PC-9 (cell line): ENCODE data around the gene PRKD1. TPM values are rescaled to one million over a fixed set of nuclear protein-coding genes. Genes with fewer than 3 reads are reported as not detected.
A peak's percentile ranks its signal among the peaks of the same experiment; 100 is the strongest.

ENCODE experiments used
- Bru-seq: library from RNA; stranded (reverse); fragments of 400-500 nt; gene quantifications from one replicate; lab custom pipeline; 2021; lab: Mats Ljungman, UMichigan
- BruChase-seq, 2 experiments: library from RNA; stranded (reverse); fragments of 400-500 nt; gene quantifications; one replicate each; lab custom pipeline; 2021; lab: Mats Ljungman, UMichigan
- BruUV-seq: library from RNA; stranded (reverse); fragments of 400-500 nt; replicated peaks from 2 replicates; lab custom pipeline; 2021; lab: Mats Ljungman, UMichigan
- CTCF ChIA-PET: fragments of 300-600 bp; sonication (Branson Sonifier 250); formaldehyde crosslinking; loops from one replicate; lab custom pipeline; 2022; ENCODE audit warnings: antibody characterized with exemption; lab: Charles Lee
- POLR2A ChIA-PET: fragments of 300-600 bp; sonication (Branson Sonifier 250); formaldehyde crosslinking; loops from one replicate; lab custom pipeline; 2022; ENCODE audit warnings: antibody characterized with exemption; ENCODE audit not compliant: unreplicated experiment; lab: Charles Lee
- DNase-seq, 2 experiments: peaks; one replicate each; pipeline versions ENCODE4 v3.0.0 to v3.0.0-alpha.2; 2015 to 2022; ENCODE audit warnings: mixed read lengths in 1 of 2
- H2AFZ ChIP-seq: fragments of 200-600 bp; sonication (generic); 2 replicates; pipeline ENCODE4 v1.8.1; 2017; ENCODE audit warnings: antibody characterized with exemption
- H3F3A ChIP-seq: fragments of 200-600 bp; sonication (generic); 2 replicates; pipeline ENCODE4 v1.8.1; 2017; ENCODE audit warnings: antibody characterized with exemption, mild to moderate bottlenecking, low read depth; ENCODE audit not compliant: insufficient read depth
- H3K27ac ChIP-seq: fragments of 200-600 bp; sonication (generic); 2 replicates; pipeline ENCODE4 v1.6.1; 2016; ENCODE audit warnings: mixed run types
- H3K27me3 ChIP-seq: fragments of 200-600 bp; sonication (generic); 2 replicates; pipeline ENCODE4 v1.6.1; 2016; ENCODE audit warnings: low read depth, mixed run types; ENCODE audit not compliant: insufficient read depth
- H3K36me3 ChIP-seq: fragments of 200-600 bp; sonication (generic); 2 replicates; pipeline ENCODE4 v1.6.1; 2016; ENCODE audit warnings: low read depth, mixed run types
- H3K4me1 ChIP-seq: fragments of 200-600 bp; sonication (generic); replicated peaks from 2 replicates; pipeline ENCODE4 v1.6.1; 2016; ENCODE audit warnings: mixed run types; ENCODE audit not compliant: insufficient read depth
- H3K4me2 ChIP-seq: fragments of 200-600 bp; sonication (generic); 2 replicates; pipeline ENCODE4 v1.6.1; 2017; ENCODE audit warnings: mixed run types
- H3K4me3 ChIP-seq: fragments of 200-600 bp; sonication (generic); 2 replicates; pipeline ENCODE4 v1.6.1; 2016; ENCODE audit warnings: mixed run types
- H3K79me2 ChIP-seq: fragments of 200-600 bp; sonication (generic); 2 replicates; pipeline ENCODE4 v1.6.1; 2017; ENCODE audit warnings: low read depth, mixed run types
- H3K9me2 ChIP-seq: fragments of 200-600 bp; sonication (generic); 2 replicates; pipeline ENCODE4 v1.8.1; 2017; ENCODE audit warnings: mild to moderate bottlenecking; ENCODE audit not compliant: insufficient read depth
- H3K9me3 ChIP-seq: fragments of 200-600 bp; sonication (generic); 2 replicates; pipeline ENCODE4 v1.8.1; 2016; ENCODE audit warnings: low read depth; ENCODE audit not compliant: insufficient read depth
- H4K20me1 ChIP-seq: fragments of 200-600 bp; sonication (generic); 2 replicates; pipeline ENCODE4 v1.8.1; 2017; ENCODE audit not compliant: insufficient read depth
- EZH2 ChIP-seq: fragments of 200-600 bp; sonication (generic); IDR thresholded peaks from 2 replicates; pipeline ENCODE4 v1.8.0; 2017; ENCODE audit warnings: antibody characterized with exemption, low read depth
- intact Hi-C: fragments of 100-400 bp; cut with micrococcal nuclease; formaldehyde crosslinking; loops from one replicate; pipeline ENCODE4 v1.10.0; 2022; ENCODE audit not compliant: unreplicated experiment
- long read RNA-seq: library from polyadenylated mRNA; stranded (forward); transcript quantifications from one replicate; pipeline ENCODE4 v2.0.0, GENCODE V29; 2022
- total RNA-seq: library from RNA; stranded (reverse); gene quantifications from 2 replicates; pipeline ENCODE4 v1.2.3, GENCODE V29; 2021
- TF ChIP-seq, protein P1 (sequence below): fragments of 200-600 bp; sonication (generic); conservative IDR thresholded peaks from 2 replicates; pipeline ENCODE4 v1.6.1; 2017; ENCODE audit warnings: mixed run types, antibody characterized with exemption, mild to moderate bottlenecking, moderate library complexity

Gene PRKD1
- 0.78 and 0.98 TPM in 2 replicates for total RNA-seq
- Bru-seq, nascent RNA = percentile 27 among the genes with signal in this experiment
- BruChase-seq, experiment 1, labeled RNA remaining after a 2-hour chase = percentile 22 among the genes with signal in this experiment
- percentile 18 among the genes with signal in this experiment for BruChase-seq, experiment 2, labeled RNA remaining after a 6-hour chase
- long read RNA-seq = 0 reads

DNA sequence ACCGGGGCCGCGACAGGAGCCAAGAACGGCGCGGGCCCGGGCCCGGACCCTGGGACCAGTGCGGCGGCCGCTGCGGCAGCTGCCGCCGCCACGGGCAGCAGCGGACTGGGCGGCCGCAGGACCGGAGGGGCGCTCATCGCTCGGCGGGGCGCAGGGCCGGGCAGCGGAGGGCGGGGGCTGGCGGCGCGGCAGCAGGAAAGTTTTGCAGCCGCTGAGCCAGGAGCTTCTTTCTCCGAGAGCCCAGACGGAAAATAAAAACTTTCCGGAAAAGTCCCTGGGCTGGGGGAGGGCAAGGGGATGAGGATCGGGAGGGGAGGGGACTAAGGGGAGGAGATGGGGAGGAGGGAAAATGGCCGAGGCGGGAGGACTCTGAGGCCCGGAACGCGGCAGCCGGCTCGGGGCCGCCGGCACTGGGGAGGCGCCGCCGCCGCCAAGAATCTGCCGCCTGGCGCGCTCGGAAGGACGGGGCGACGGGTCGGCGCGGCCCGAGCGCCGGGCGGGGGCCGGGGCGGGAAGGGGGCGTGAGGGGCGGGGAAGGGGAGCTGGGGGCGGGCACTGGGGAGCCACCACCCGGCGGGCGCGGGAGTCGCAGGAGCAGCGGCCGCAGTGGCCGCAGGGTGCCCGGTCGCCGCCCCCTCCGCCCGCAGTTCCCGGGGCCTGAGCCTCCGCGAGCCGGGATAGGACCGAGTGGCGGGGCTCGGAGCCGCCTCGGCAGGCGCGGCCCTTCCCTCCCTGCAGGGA, at the start of gene PRKD1:
PRKD1 (minus strand) TSS at position 472 of the 741 bp plus-strand sequence.
- Histone ChIP-seq H3K4me1 (peaks cover 10% of the 10 kb centered on the region), H3K36me3 (no peaks in the 10 kb centered on the region), H3K9me2 (no peaks in the 10 kb centered on the region), H3K79me2 (no peaks in the 10 kb centered on the region), H3K9me3 (no peaks in the 10 kb centered on the region), H3K27ac (no peak within 1 kb of the TSS), H3F3A (peaks cover 3% of the 10 kb centered on the region; the same call in 1 of the 2 replicates), H2AFZ (peak within 1 kb of the TSS; percentile 85), H3K4me2 (peak within 1 kb of the TSS; percentile 98), H4K20me1 (no peaks in the 10 kb centered on the region), H3K27me3 (no peaks in the 10 kb centered on the region), H3K4me3 (peak within 1 kb of the TSS; percentile 59)
- intact Hi-C loops = no loop called here
- no TSS peak for BruUV-seq
- no peak for TF ChIP-seq EZH2
- TF ChIP-seq, protein P1, sequence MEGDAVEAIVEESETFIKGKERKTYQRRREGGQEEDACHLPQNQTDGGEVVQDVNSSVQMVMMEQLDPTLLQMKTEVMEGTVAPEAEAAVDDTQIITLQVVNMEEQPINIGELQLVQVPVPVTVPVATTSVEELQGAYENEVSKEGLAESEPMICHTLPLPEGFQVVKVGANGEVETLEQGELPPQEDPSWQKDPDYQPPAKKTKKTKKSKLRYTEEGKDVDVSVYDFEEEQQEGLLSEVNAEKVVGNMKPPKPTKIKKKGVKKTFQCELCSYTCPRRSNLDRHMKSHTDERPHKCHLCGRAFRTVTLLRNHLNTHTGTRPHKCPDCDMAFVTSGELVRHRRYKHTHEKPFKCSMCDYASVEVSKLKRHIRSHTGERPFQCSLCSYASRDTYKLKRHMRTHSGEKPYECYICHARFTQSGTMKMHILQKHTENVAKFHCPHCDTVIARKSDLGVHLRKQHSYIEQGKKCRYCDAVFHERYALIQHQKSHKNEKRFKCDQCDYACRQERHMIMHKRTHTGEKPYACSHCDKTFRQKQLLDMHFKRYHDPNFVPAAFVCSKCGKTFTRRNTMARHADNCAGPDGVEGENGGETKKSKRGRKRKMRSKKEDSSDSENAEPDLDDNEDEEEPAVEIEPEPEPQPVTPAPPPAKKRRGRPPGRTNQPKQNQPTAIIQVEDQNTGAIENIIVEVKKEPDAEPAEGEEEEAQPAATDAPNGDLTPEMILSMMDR = no peak
- DNase-seq = peak in 1 of 2 experiments; percentile 3
- POLR2A ChIA-PET = no interaction called here
- CTCF ChIA-PET = no interaction called here

DNA sequence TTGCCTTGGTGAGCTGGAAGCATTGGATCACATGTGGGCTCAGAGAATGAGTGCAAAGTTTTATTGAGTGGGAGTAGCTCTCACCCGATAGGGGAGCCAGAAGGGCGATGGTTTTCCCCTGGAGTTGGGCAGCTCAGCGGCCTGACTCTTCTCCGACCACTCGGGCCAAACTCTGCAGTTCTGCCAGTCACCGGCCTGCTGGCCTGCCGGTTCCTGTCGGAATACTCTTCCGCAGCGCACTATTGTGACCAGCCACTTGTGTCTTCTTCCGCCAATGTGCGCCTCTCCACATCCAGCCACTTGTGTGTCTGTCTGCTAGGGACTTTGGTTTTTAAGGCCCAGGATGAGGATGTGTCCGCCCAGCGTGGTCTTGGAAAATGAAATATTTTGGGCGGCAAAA, 43.5 kb upstream of the PRKD1 start:
- CTCF ChIA-PET = no interaction called here
- Histone ChIP-seq H3K4me3 (no peak overlapping the region), H3K4me2 (no peak overlapping the region), H3K4me1 (no peaks in the 10 kb centered on the region), H2AFZ (no peak overlapping the region), H3K27ac (no peak overlapping the region), H3K9me2 (no peaks in the 10 kb centered on the region), H3K79me2 (no peaks in the 10 kb centered on the region), H4K20me1 (no peaks in the 10 kb centered on the region), H3K9me3 (no peaks in the 10 kb centered on the region), H3K27me3 (no peaks in the 10 kb centered on the region), H3F3A (no peaks in the 10 kb centered on the region), H3K36me3 (no peaks in the 10 kb centered on the region)
- no peak for DNase-seq
- no TSS peak for BruUV-seq
- TF ChIP-seq, protein P1 = no peak
- TF ChIP-seq EZH2 = no peak
- intact Hi-C loops = no loop called here
- POLR2A ChIA-PET = no interaction called here

DNA sequence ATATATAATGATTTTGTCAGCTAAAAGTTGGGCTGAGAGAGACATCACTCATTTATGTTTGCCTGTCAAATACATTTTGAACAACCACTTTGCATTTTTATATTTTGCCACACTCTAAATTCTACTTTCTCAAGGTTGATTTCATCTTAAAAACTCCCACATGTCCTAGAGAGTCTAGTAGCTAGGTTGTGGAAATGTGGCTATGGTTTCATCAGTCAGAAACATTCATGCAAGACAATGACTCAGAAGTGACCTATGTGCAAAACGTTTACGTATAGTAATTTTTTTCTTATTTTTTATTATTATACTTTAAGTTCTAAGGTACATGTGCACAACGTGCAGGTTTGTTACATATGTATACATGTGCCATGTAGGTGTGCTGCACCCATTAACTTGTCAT, 27.4 kb upstream of the PRKD1 start:
- Histone ChIP-seq H3K36me3 (no peaks in the 10 kb centered on the region), H3K9me3 (no peaks in the 10 kb centered on the region), H3K4me2 (no peak overlapping the region), H4K20me1 (no peaks in the 10 kb centered on the region), H3F3A (no peaks in the 10 kb centered on the region), H3K4me1 (no peaks in the 10 kb centered on the region), H3K27ac (no peak overlapping the region), H3K9me2 (no peaks in the 10 kb centered on the region), H2AFZ (no peak overlapping the region), H3K79me2 (no peaks in the 10 kb centered on the region), H3K27me3 (no peaks in the 10 kb centered on the region), H3K4me3 (no peak overlapping the region)
- DNase-seq = no peak
- BruUV-seq = no TSS peak
- intact Hi-C loops = no loop called here
- POLR2A ChIA-PET = no interaction called here
- TF ChIP-seq EZH2 = no peak
- TF ChIP-seq, protein P1 = no peak
- CTCF ChIA-PET = no interaction called here
